BJ (cell line): ENCODE data around the gene SACM1L. TPM values are rescaled to one million over a fixed set of nuclear protein-coding genes. Genes with fewer than 3 reads are reported as not detected.
"Not testable (repeated sequence)": the region's sequence is repeated elsewhere in the genome, so short reads cannot be mapped to it uniquely, and the experiment has no call there.

Experiments used
- CTCF ChIA-PET: fragments of 350-600 bp; formaldehyde crosslinking; extraction: SDS; loops from one replicate; lab custom pipeline; 2021; ENCODE audit warnings: antibody characterized with exemption, inconsistent platforms; lab: Yijun Ruan, JAX
- POLR2A ChIA-PET: fragments of 300-600 bp; sonication (Branson Sonifier 250); formaldehyde crosslinking; extraction: SDS; loops from one replicate; lab custom pipeline; 2021; ENCODE audit warnings: antibody characterized with exemption; lab: Charles Lee
- DNase-seq: peaks from one replicate; pipeline ENCODE4 v3.0.0-alpha.2; 2011; ENCODE audit warnings: low read depth
- H3K27me3 ChIP-seq: 2 replicates; pipeline ENCODE4 v1.6.0; 2011; ENCODE audit warnings: low read length; ENCODE audit not compliant: control insufficient read depth, insufficient read depth
- H3K36me3 ChIP-seq: 2 replicates; pipeline ENCODE4 v1.5.1; 2011; ENCODE audit warnings: low read length; ENCODE audit not compliant: control insufficient read depth, insufficient read depth
- H3K4me3 ChIP-seq: 2 replicates; pipeline ENCODE4 v1.5.1; 2011; ENCODE audit warnings: low read depth, mild to moderate bottlenecking, control low read depth, low read length
- CTCF ChIP-seq: IDR thresholded peaks from 2 replicates; pipeline ENCODE4 v1.5.1; 2011; ENCODE audit warnings: low read depth, mild to moderate bottlenecking, control low read depth, inconsistent platforms, low read length, moderate library complexity; ENCODE audit not compliant: insufficient read depth
- polyA plus RNA-seq: library from polyadenylated mRNA; depleted of rRNA; stranded (reverse); fragments of >200 nt; gene quantifications from 2 replicates; pipeline ENCODE4 v1.2.3, GENCODE V29; 2011

SACM1L gene
- polyA plus RNA-seq, 1 experiment, result 10.8 TPM

DNA sequence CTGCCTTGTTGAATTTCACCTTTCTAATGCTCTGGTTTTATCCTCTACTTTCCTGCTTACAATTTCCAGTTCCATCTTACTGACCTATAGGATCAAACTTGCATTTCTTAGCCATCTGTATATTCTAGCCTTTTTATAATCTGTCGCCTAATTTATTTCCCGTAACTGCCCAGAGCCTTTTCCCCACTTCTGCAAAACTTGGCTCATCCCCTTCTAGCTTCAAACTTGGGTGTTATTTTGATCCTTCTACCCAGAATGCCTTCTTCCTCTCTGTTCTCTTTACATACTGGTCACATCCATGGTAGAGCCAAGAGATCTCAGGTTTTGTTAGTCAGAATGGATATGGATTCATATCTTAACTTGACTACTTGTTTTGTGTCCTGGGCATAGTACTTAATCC is 2.6 kb downstream of the SACM1L start:
- Histone ChIP-seq H3K36me3 (no peaks in the 10 kb centered on the region; the same call in 1 of the 2 replicates), H3K4me3 (no peak overlapping the region), H3K27me3 (no peaks in the 10 kb centered on the region)
- POLR2A ChIA-PET, result no interaction called here
- DNase-seq, result no peak
- no peak for TF ChIP-seq CTCF
- CTCF ChIA-PET, result no interaction called here

DNA sequence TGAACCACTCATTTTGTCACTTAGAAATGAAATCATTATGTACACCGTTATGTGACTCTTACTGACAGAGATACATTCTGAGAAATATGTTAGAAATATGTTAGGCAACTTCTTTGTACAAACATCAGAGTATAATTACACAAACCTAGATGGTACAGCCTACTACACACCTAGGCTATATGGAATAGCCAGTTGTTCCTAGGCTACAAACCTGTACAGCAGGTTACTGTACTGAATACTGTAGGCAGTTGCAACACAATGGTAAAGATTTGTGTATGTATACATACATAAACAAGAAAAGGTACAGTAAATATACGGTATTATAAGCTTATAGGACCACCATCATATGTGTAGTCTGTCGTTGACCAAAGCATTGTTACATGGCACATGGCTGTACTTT is 3.7 kb downstream of the SACM1L start:
- Histone ChIP-seq H3K27me3 (no peaks in the 10 kb centered on the region), H3K4me3 (no peak overlapping the region), H3K36me3 (no peaks in the 10 kb centered on the region; the same call in 1 of the 2 replicates)
- CTCF ChIA-PET, result no interaction called here
- no peak for TF ChIP-seq CTCF
- DNase-seq, result no peak
- POLR2A ChIA-PET, result no interaction called here

GRCh38 chr3:45693941-45694521 is 4.8 kb downstream of the SACM1L start:
- TF ChIP-seq CTCF, result no peak
- no peaks in the 10 kb centered on the region; the same call in 1 of the 2 replicates for H3K36me3 ChIP-seq
- CTCF ChIA-PET, result interaction anchor here (0.6 to 0.9 kb wide), 3 partner anchors 34 to 555 kb away, joined by 3 read pairs; no protein-coding TSS in a partner anchor
- no peak overlapping the region for H3K4me3 ChIP-seq
- POLR2A ChIA-PET, result no interaction called here
- DNase-seq, result no peak
- no peaks in the 10 kb centered on the region for H3K27me3 ChIP-seq

DNA sequence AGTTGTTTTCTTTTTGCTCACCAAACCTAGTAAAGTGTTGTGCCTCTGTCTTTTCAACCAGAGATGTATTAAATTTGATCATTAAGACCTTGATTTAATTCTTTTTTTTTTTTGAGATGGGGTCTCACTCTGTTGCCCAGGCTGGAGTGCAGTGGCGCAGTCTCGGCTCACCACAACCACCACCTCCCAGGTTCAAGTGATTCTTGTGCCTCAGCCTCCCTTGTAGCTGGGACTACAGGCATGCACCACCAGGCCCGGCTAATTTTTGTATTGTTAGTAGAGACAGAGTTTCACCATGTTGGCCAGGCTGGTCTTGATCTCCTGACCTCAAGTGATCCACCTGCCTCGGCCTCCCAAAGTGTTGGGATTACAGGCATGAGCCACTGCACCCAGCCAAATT is 6.0 kb downstream of the SACM1L start:
- POLR2A ChIA-PET, DNase-seq, H3K36me3 ChIP-seq, CTCF ChIA-PET, H3K4me3 ChIP-seq, H3K27me3 ChIP-seq: not testable (repeated sequence)

GRCh38 chr3:45700570-45701073 is 11.4 kb downstream of the SACM1L start:
- no peak overlapping the region for H3K4me3 ChIP-seq
- DNase-seq, result no peak
- H3K27me3 ChIP-seq, result no peaks in the 10 kb centered on the region
- CTCF ChIA-PET, result no interaction called here
- peaks cover 1% of the 10 kb centered on the region for H3K36me3 ChIP-seq
- POLR2A ChIA-PET, result no interaction called here
- TF ChIP-seq CTCF, result no peak
